ENCODE data around the gene FCGBP.
"Not testable (repeated sequence)": the region's sequence is repeated elsewhere in the genome, so short reads cannot be mapped to it uniquely, and the experiment has no call there.

Gene FCGBP

GRCh38 chr19:39916236-39916635 lies 18.2 kb downstream of the FCGBP start:
- DNase-seq = no peak

GRCh38 chr19:39915848-39916215 lies 18.6 kb downstream of the FCGBP start:
- DNase-seq = no peak

- DNase-seq = no peak
Measured at GRCh38 chr19:39915101-39915847, 19.2 kb downstream of the FCGBP start.

- no peak for DNase-seq
Measured at GRCh38 chr19:39913682-39914333, 20.6 kb downstream of the FCGBP start.

GRCh38 chr19:39908803-39909202 lies 25.6 kb downstream of the FCGBP start:
- DNase-seq = no peak

- peak; percentile 6 for DNase-seq
Measured at GRCh38 chr19:39906820-39907611, 27.4 kb downstream of the FCGBP start.

- DNase-seq = peak; percentile 54
Measured at GRCh38 chr19:39906283-39906682, 28.2 kb downstream of the FCGBP start.

GRCh38 chr19:39903486-39904091 lies 30.8 kb downstream of the FCGBP start:
- DNase-seq = not testable (repeated sequence)

GRCh38 chr19:39902326-39902725 lies 32.1 kb downstream of the FCGBP start:
- peak; percentile 30 for DNase-seq

- peak; percentile 57 for DNase-seq
Measured at GRCh38 chr19:39901681-39902080, 32.8 kb downstream of the FCGBP start.

- peak; percentile 37 for DNase-seq
Measured at GRCh38 chr19:39898858-39899257, 35.6 kb downstream of the FCGBP start.

- peak; percentile 80 for DNase-seq
Measured at GRCh38 chr19:39897511-39898245, 36.8 kb downstream of the FCGBP start.

GRCh38 chr19:39895096-39895495 lies 39.3 kb downstream of the FCGBP start:
- peak; percentile 8 for DNase-seq

GRCh38 chr19:39894236-39894606 lies 40.2 kb downstream of the FCGBP start:
- DNase-seq = not testable (repeated sequence)

GRCh38 chr19:39893366-39894235 lies 40.8 kb downstream of the FCGBP start:
- peak; percentile 39 for DNase-seq

- DNase-seq = not testable (repeated sequence)
Measured at GRCh38 chr19:39892506-39892902, 41.9 kb downstream of the FCGBP start.

GRCh38 chr19:39891660-39892505 lies 42.6 kb downstream of the FCGBP start:
- DNase-seq = peak; percentile 63

- peak; percentile 41 for DNase-seq
Measured at GRCh38 chr19:39890755-39891551, 43.5 kb downstream of the FCGBP start.

- peak; percentile 63 for DNase-seq
Measured at GRCh38 chr19:39889872-39890754, 44.3 kb downstream of the FCGBP start.

Measured in activated effector memory CD4-positive, alpha-beta T cell treated with anti-CD3 and anti-CD28 coated beads, Interleukin-2, amount 50 U/mL, for 16 hours (primary cell).